Measurements from ENCODE around the gene VSX2.

- no peak for TF ChIP-seq CTCF (IDR thresholded peaks at IDR 0.05; ENCODE audit: low read depth, low read length, poor library complexity, severe bottlenecking)
- TF ChIP-seq EZH2phosphoT487 (IDR thresholded peaks at IDR 0.05; ENCODE audit: borderline replicate concordance, low read length): no peak
These were observed 20.3 kb downstream of the VSX2 start for GRCh38 chr14:74259513-74259912.
